Astrocyte (in vitro differentiated cells and primary cell): ENCODE data around the gene RTRAF.

ENCODE experiments used
- CTCF ChIP-seq: IDR thresholded peaks from 2 replicates; pipeline ENCODE4 v1.5.1; 2011; ENCODE audit warnings: low read depth, mild to moderate bottlenecking, inconsistent platforms, low read length, moderate library complexity; ENCODE audit not compliant: insufficient read depth
- EZH2 ChIP-seq: IDR thresholded peaks from 2 replicates; pipeline ENCODE4 v1.6.1; 2012; ENCODE audit warnings: mild to moderate bottlenecking, low read length, inconsistent platforms; ENCODE audit not compliant: insufficient read depth

DNA sequence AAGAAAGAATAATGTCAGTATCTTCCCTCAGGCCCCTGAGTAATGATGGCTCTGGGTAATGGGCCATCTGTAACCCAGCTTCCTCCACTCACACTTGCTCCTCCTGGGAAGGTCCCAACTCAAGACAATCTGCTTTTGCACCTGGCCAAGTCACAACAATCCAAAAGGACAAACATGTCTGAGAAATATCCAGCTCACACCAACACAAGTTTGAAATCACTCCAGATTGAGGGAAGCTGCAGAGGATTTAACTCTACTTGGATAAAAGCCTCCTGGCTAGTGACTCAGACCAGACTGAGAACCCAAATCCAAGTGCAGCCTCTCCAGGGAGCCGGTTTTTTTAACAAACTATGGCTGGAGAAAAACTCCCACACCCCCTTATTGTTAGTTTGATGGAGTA lies 34.2 kb downstream of the RTRAF start:
- no peak for TF ChIP-seq CTCF
- TF ChIP-seq EZH2, result no peak
